ENCODE results near the gene UGT2A3. TPM values are rescaled to one million over a fixed set of nuclear protein-coding genes. Genes with fewer than 3 reads are reported as not detected.

The UGT2A3 gene
- total and polyA plus RNA-seq, 2 of the 4 experiments (the other 2 are of a cell fraction): not detected

- no TSS peak for BruUV-seq (replicated peaks)
- Histone ChIP-seq H3K4me1 (ENCODE audit: control insufficient read depth, insufficient read depth, low read length) (no peaks in the 10 kb centered on the region), H4K20me1 (ENCODE audit: insufficient read depth, low read length) (no peaks in the 10 kb centered on the region), H3K4ac (ENCODE audit: low read depth, low read length) (no peak overlapping the region), H4K8ac (ENCODE audit: low read depth in 2 of 2, low read length in 2 of 2) (no peak overlapping the region), H3K9me1 (ENCODE audit: insufficient read depth, low read length) (no peaks in the 10 kb centered on the region), H2BK15ac (ENCODE audit: low read depth, low read length) (no peak overlapping the region), H3K27ac (ENCODE audit: insufficient read depth, low read length) (no peak overlapping the region), H2AK9ac (replicated peaks; ENCODE audit: low read depth, low read length, poor library complexity) (no peak overlapping the region), H2AK5ac (ENCODE audit: low read depth, low read length) (no peak overlapping the region), H3K9me3 (ENCODE audit: control insufficient read depth, insufficient read depth, low read length) (no peaks in the 10 kb centered on the region), H3K4me2 (ENCODE audit: low read depth, low read length) (no peak overlapping the region), H3K9ac (ENCODE audit: low read depth, low read length) (no peak overlapping the region), H2BK20ac (ENCODE audit: low read depth, low read length) (no peak overlapping the region), H4K5ac (ENCODE audit: low read depth, low read length) (no peak overlapping the region), H3K79me1 (ENCODE audit: low read depth in 1 of 2, low read length in 2 of 2) (no peaks in the 10 kb centered on the region), H3K18ac (ENCODE audit: low read depth, low read length) (no peak overlapping the region), H3K14ac (replicated peaks; ENCODE audit: low read depth, low read length) (no peak overlapping the region), H2BK5ac (ENCODE audit: low read depth, low read length, poor library complexity, severe bottlenecking) (no peak overlapping the region), H3K4me3 (ENCODE audit: insufficient read depth, low read depth, low read length) (no peak overlapping the region), H3K36me3 (ENCODE audit: control insufficient read depth, insufficient read depth, low read length) (no peaks in the 10 kb centered on the region), H2BK120ac (ENCODE audit: low read depth, low read length) (no peak overlapping the region), H3K27me3 (ENCODE audit: control insufficient read depth, insufficient read depth, low read length) (no peaks in the 10 kb centered on the region), H2AFZ (replicated peaks; ENCODE audit: low read length, poor library complexity) (no peak overlapping the region), H4K91ac (ENCODE audit: insufficient read depth, low read depth, low read length) (no peak overlapping the region), H3K56ac (ENCODE audit: extremely low read depth, insufficient read depth, low read length) (no peak overlapping the region), H3K23ac (ENCODE audit: low read depth, low read length) (no peak overlapping the region)
- CTCF ChIA-PET: no interaction called here
- ATAC-seq (ENCODE audit: low read depth): no peak
- no peak for DNase-seq
- POLR2A ChIA-PET (ENCODE audit: unreplicated experiment): no interaction called here
- in situ Hi-C loops (cut with MboI; ENCODE audit: low sequenced_read_pairs) (no loop called here), intact Hi-C loops (cut with micrococcal nuclease) (no loop called here), dilution Hi-C loops (cut with HindIII; ENCODE audit: low sequenced_read_pairs, unreplicated experiment) (no loop called here)
- TF ChIP-seq ELK1 (IDR thresholded peaks at IDR 0.05; ENCODE audit: borderline replicate concordance, low read depth, low read length) (no peak), NFE2L2 (IDR thresholded peaks at IDR 0.05; ENCODE audit: low read depth, low read length) (no peak), MAZ (IDR thresholded peaks at IDR 0.05; ENCODE audit: borderline replicate concordance, low read depth, low read length) (no peak), CTCF (conservative IDR thresholded peaks at IDR 0.05; ENCODE audit: low read depth, low read length) (no peak), POLR2A (IDR thresholded peaks at IDR 0.05; ENCODE audit: low read depth, low read length) (no peak), RAD21 (IDR thresholded peaks at IDR 0.05; ENCODE audit: low read length) (no peak), CEBPB (IDR thresholded peaks at IDR 0.05; ENCODE audit: low read depth, low read length) (no peak), SMC3 (IDR thresholded peaks at IDR 0.05; ENCODE audit: low read depth, low read length) (no peak)
- no CpG with 5 or more reads among the region's 3 CpGs for WGBS, 2 experiments (ENCODE audit: extremely low coverage in 2 of 2, insufficient read length in 1 of 2)
Measured at GRCh38 chr4:68954126-68954525, 2.5 kb upstream of the UGT2A3 start.
